A549 (cell line): ENCODE results near the gene SHC1. TPM values are rescaled to one million over a fixed set of nuclear protein-coding genes. Genes with fewer than 3 reads are reported as not detected.
A peak's percentile ranks its signal among the peaks of the same experiment; 100 is the strongest.

Experiments used
- CBX2 ChIP-seq: fragments of 200-600 bp; sonication (generic); IDR thresholded peaks from 2 replicates; pipeline ENCODE4 v1.6.1; 2016; ENCODE audit warnings: low read depth, mild to moderate bottlenecking, borderline replicate concordance
- CBX8 ChIP-seq: fragments of 200-600 bp; sonication (generic); IDR thresholded peaks from 2 replicates; pipeline ENCODE4 v1.6.1; 2016
- CHD4 ChIP-seq: fragments of 200-600 bp; sonication (generic); IDR thresholded peaks from 2 replicates; pipeline ENCODE4 v1.6.1; 2016; ENCODE audit warnings: antibody characterized with exemption, mild to moderate bottlenecking, borderline replicate concordance
- CTCF ChIP-seq: fragments of >200 bp; sonication (Bioruptor Twin); formaldehyde crosslinking; IDR thresholded peaks from 3 replicates; pipeline ENCODE4 v1.5.1; 2016
- EHF ChIP-seq: fragments of 250-450 bp; sonication (Bioruptor Pico); IDR thresholded peaks from 2 replicates; pipeline ENCODE4 v1.5.0; 2020; ENCODE audit warnings: mild to moderate bottlenecking
- EHMT2 ChIP-seq: fragments of 200-600 bp; sonication (generic); IDR thresholded peaks from 2 replicates; pipeline ENCODE4 v1.6.1; 2016; ENCODE audit warnings: antibody characterized with exemption, low read depth, mild to moderate bottlenecking, moderate library complexity
- EP300 ChIP-seq, 2 experiments: fragments of >200 bp; sonication (Bioruptor Twin); formaldehyde crosslinking; IDR thresholded peaks; 2 replicates in 1 of 2; 3 replicates in 1 of 2; pipeline ENCODE4 v1.6.1; 2016 to 2017
- ESRRA ChIP-seq: fragments of 150-350 bp; IDR thresholded peaks from 2 replicates; pipeline ENCODE4 v1.6.1; 2014; ENCODE audit warnings: mild to moderate bottlenecking, low read length, borderline replicate concordance
- HOXA7 ChIP-seq: fragments of 250-450 bp; sonication (Bioruptor Pico); IDR thresholded peaks from 2 replicates; pipeline ENCODE4 v1.5.0; 2020; ENCODE audit warnings: mild to moderate bottlenecking, moderate library complexity
- KDM1A ChIP-seq: fragments of 200-600 bp; sonication (generic); IDR thresholded peaks from 2 replicates; pipeline ENCODE4 v1.6.1; 2016; ENCODE audit warnings: low read depth, mild to moderate bottlenecking
- MAFK ChIP-seq: fragments of 450-650 bp; IDR thresholded peaks from 2 replicates; pipeline ENCODE4 v1.6.1; 2014; ENCODE audit not compliant: partially characterized antibody
- MAX ChIP-seq: IDR thresholded peaks from 2 replicates; pipeline ENCODE4 v1.6.1; 2012
- MAZ ChIP-seq: fragments of 150-350 bp; IDR thresholded peaks from 2 replicates; pipeline ENCODE4 v1.6.1; 2014; ENCODE audit warnings: antibody characterized with exemption, low read depth, low read length, borderline replicate concordance
- NPAS2 ChIP-seq: fragments of 250-450 bp; sonication (Bioruptor Pico); IDR thresholded peaks from 2 replicates; pipeline ENCODE4 v1.8.0; 2022; ENCODE audit warnings: mild to moderate bottlenecking, moderate library complexity, borderline replicate concordance
- NR3C1 ChIP-seq: fragments of >200 bp; sonication (Bioruptor Twin); formaldehyde crosslinking; IDR thresholded peaks from 3 replicates; pipeline ENCODE4 v1.6.1; 2017
- PHF8 ChIP-seq: fragments of 200-600 bp; sonication (generic); IDR thresholded peaks from 2 replicates; pipeline ENCODE4 v1.6.1; 2016; ENCODE audit warnings: low read depth, mild to moderate bottlenecking, antibody characterized with exemption, moderate library complexity, borderline replicate concordance
- POLR2A ChIP-seq: IDR thresholded peaks from 2 replicates; pipeline ENCODE4 v1.6.1; 2012; ENCODE audit warnings: mild to moderate bottlenecking, low read length
- RAD21 ChIP-seq, 2 experiments: fragments of >200 bp in 1 of 2; sonication (Bioruptor Twin) in 1 of 2; formaldehyde crosslinking in 1 of 2; IDR thresholded peaks in 1 of 2; conservative IDR thresholded peaks in 1 of 2; 2 replicates in 1 of 2; 3 replicates in 1 of 2; pipeline ENCODE4 v1.6.1; 2012 to 2018; ENCODE audit warnings: inconsistent platforms in 1 of 2
- RARB ChIP-seq: fragments of 250-450 bp; sonication (Bioruptor Pico); IDR thresholded peaks from 2 replicates; pipeline ENCODE4 v1.8.0; 2021; ENCODE audit warnings: mild to moderate bottlenecking, moderate library complexity
- RCOR1 ChIP-seq: fragments of 150-350 bp; IDR thresholded peaks from 2 replicates; pipeline ENCODE4 v1.6.1; 2014; ENCODE audit warnings: antibody characterized with exemption, low read length, low read depth
- REST ChIP-seq: fragments of 200-600 bp; sonication (generic); IDR thresholded peaks from 2 replicates; pipeline ENCODE4 v1.6.1; 2016; ENCODE audit warnings: antibody characterized with exemption, mild to moderate bottlenecking, moderate library complexity
- RFX5 ChIP-seq: fragments of 450-650 bp; IDR thresholded peaks from 2 replicates; pipeline ENCODE4 v1.7.1; 2014; ENCODE audit warnings: antibody characterized with exemption, mild to moderate bottlenecking, moderate library complexity
- SMC3 ChIP-seq: fragments of >200 bp; sonication (Bioruptor Twin); formaldehyde crosslinking; IDR thresholded peaks from 3 replicates; pipeline ENCODE4 v1.6.1; 2018; ENCODE audit warnings: inconsistent platforms
- USF2 ChIP-seq: fragments of 450-650 bp; IDR thresholded peaks from 2 replicates; pipeline ENCODE4 v1.6.1; 2014; ENCODE audit warnings: antibody characterized with exemption
- ZFP36 ChIP-seq: fragments of 450-650 bp; IDR thresholded peaks from 2 replicates; pipeline ENCODE4 v1.6.1; 2014; ENCODE audit warnings: borderline replicate concordance; ENCODE audit not compliant: partially characterized antibody
- polyA plus RNA-seq, 4 experiments: library from polyadenylated mRNA; depleted of rRNA in 3 of 4; stranded (reverse); fragments of >200 nt; fragmentation: RNase III in 1 of 4; extraction: RNeasy Plus Mini Kit Qiagen cat#74134 plus additional on column Dnase treatment in 1 of 4; gene quantifications; 2 replicates in 3 of 4; 3 replicates in 1 of 4; pipeline ENCODE4 v1.2.3, GENCODE V29; 2011 to 2017
- TF ChIP-seq, protein P1 (sequence below): fragments of 250-450 bp; sonication (Bioruptor Pico); IDR thresholded peaks from 2 replicates; pipeline ENCODE4 v1.5.0; 2021; ENCODE audit warnings: mild to moderate bottlenecking, moderate library complexity, borderline replicate concordance
- TF ChIP-seq, protein P2 (sequence below): fragments of >200 bp; sonication (Bioruptor Twin); formaldehyde crosslinking; IDR thresholded peaks from 2 replicates; pipeline ENCODE4 v1.6.1; 2016
- TF ChIP-seq, protein P3 (sequence below): fragments of >200 bp; sonication (Bioruptor Twin); formaldehyde crosslinking; IDR thresholded peaks from 3 replicates; pipeline ENCODE4 v1.6.1; 2016
- TF ChIP-seq, protein P4 (sequence below): fragments of 150-350 bp; IDR thresholded peaks from 2 replicates; pipeline ENCODE4 v1.6.1; 2014; ENCODE audit warnings: low read depth, mild to moderate bottlenecking, low read length

SHC1 gene
- polyA plus RNA-seq, 2 of the 4 experiments (the other 2 are of a cell fraction): 118 to 174 TPM

DNA sequence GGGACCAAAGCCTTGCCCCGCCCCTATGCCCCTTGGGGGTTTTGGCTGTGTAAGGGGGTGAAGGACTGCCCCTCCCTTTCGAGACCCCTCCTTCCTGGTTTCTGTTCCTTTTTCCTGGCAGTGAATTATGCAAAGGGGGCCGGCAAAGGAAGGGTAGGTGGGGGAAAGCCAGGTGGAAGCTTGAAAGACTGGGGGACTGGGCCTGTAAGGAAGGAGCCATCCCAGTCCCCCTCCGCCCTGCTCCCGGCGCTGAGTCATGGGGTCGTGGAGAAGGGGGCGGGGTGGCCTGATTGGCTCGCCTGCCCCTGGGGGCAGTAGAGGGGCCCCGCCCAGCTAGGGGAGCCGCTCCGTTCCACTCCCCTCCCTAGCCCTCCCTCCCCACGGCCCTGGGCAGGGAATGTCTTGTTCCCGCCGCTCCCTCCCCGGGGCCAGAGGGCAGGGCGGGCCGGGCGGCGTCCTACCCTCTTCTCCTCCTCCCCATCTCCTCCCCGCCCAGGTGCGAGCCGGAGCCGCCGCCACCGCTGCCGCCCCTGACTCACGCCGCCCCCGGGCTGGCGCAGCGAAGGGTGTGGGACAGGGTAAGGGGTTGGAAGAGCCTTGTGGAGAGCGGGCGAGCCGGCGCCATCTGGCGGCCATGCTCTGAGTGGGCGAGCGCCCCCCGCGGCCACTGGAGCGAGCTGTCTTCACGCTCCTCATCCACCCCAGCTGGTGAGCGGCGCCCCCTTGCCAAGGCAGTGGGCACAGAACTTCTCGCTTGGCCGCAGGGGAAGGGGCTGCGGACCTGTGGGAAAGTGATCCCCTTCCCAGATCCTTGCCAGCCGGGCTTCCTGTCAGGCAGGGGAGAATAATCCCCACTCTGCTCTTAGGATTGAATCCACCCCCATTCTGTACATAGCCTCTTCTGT is 46.7 kb upstream of the SHC1 start (continued):
- TF ChIP-seq USF2 (no peak), EHMT2 (no peak), EHF (CRISPR knock-in tag) (no peak), ESRRA (no peak), CBX2 (no peak), NPAS2 (peak; percentile 32; the same call in 1 of the 2 replicates), RFX5 (no peak), CHD4 (no peak), PHF8 (no peak), REST (no peak), HOXA7 (CRISPR knock-in tag) (no peak), RCOR1 (no peak), RAD21 (conservative IDR thresholded peaks at IDR 0.05 in 1 of 2, IDR thresholded peaks at IDR 0.05 in 1 of 2) (peak; percentile 85 to 97), NR3C1 (peak; percentile 81; the same call in 1 of the 3 replicates), EP300 (IDR thresholded peaks at IDR 0.05) (peak in 1 of 2 experiments; percentile 30; a peak in 1 of 5 replicates), ZFP36 (no peak), MAFK (peak; percentile 57), POLR2A (no peak), CBX8 (no peak), MAZ (no peak; the same call in none of the 2 replicates), CTCF (peak; percentile 100), RARB (no peak), SMC3 (peak; percentile 99), MAX (peak; percentile 94), KDM1A (no peak)
- TF ChIP-seq, protein P1, sequence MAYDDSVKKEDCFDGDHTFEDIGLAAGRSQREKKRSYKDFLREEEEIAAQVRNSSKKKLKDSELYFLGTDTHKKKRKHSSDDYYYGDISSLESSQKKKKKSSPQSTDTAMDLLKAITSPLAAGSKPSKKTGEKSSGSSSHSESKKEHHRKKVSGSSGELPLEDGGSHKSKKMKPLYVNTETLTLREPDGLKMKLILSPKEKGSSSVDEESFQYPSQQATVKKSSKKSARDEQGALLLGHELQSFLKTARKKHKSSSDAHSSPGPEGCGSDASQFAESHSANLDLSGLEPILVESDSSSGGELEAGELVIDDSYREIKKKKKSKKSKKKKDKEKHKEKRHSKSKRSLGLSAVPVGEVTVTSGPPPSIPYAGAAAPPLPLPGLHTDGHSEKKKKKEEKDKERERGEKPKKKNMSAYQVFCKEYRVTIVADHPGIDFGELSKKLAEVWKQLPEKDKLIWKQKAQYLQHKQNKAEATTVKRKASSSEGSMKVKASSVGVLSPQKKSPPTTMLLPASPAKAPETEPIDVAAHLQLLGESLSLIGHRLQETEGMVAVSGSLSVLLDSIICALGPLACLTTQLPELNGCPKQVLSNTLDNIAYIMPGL (CRISPR knock-in tag): peak; percentile 74; the same call in 1 of the 2 replicates
- TF ChIP-seq, protein P2, sequence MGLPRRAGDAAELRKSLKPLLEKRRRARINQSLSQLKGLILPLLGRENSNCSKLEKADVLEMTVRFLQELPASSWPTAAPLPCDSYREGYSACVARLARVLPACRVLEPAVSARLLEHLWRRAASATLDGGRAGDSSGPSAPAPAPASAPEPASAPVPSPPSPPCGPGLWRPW: no peak
- TF ChIP-seq, protein P3, sequence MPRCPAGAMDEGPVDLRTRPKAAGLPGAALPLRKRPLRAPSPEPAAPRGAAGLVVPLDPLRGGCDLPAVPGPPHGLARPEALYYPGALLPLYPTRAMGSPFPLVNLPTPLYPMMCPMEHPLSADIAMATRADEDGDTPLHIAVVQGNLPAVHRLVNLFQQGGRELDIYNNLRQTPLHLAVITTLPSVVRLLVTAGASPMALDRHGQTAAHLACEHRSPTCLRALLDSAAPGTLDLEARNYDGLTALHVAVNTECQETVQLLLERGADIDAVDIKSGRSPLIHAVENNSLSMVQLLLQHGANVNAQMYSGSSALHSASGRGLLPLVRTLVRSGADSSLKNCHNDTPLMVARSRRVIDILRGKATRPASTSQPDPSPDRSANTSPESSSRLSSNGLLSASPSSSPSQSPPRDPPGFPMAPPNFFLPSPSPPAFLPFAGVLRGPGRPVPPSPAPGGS: no peak
- TF ChIP-seq, protein P4, sequence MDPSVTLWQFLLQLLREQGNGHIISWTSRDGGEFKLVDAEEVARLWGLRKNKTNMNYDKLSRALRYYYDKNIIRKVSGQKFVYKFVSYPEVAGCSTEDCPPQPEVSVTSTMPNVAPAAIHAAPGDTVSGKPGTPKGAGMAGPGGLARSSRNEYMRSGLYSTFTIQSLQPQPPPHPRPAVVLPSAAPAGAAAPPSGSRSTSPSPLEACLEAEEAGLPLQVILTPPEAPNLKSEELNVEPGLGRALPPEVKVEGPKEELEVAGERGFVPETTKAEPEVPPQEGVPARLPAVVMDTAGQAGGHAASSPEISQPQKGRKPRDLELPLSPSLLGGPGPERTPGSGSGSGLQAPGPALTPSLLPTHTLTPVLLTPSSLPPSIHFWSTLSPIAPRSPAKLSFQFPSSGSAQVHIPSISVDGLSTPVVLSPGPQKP: no peak
